Nephron (organoid): ENCODE data around the gene CUX1.
"Not testable (repeated sequence)": the region's sequence is repeated elsewhere in the genome, so short reads cannot be mapped to it uniquely, and the experiment has no call there.

Experiments
- H3K27ac Mint-ChIP-seq, 3 experiments: 2 replicates each; pipeline ENCODE4 v1.8.0; 2020; ENCODE audit warnings: mixed read lengths in 3 of 3, mild to moderate bottlenecking in 2 of 3, moderate library complexity in 1 of 3
- H3K27me3 Mint-ChIP-seq: 2 replicates; pipeline ENCODE4 v1.8.0; 2021; ENCODE audit warnings: low read depth, mild to moderate bottlenecking, moderate library complexity, mixed read lengths
- H3K36me3 Mint-ChIP-seq: 2 replicates; pipeline ENCODE4 v1.8.0; 2020; ENCODE audit warnings: low read depth, mixed read lengths
- H3K4me1 Mint-ChIP-seq: 2 replicates; pipeline ENCODE4 v1.8.0; 2020; ENCODE audit warnings: mixed read lengths
- H3K4me3 Mint-ChIP-seq, 3 experiments: 2 replicates each; pipeline ENCODE4 v1.8.0; 2020; ENCODE audit warnings: mild to moderate bottlenecking in 3 of 3, mixed read lengths in 3 of 3, moderate library complexity in 2 of 3
- H3K9me3 Mint-ChIP-seq: 2 replicates; pipeline ENCODE4 v1.8.0; 2020; ENCODE audit warnings: mixed read lengths
- CTCF ChIP-seq, 3 experiments: fragments of 200-600 bp; sonication (generic); IDR thresholded peaks; one replicate each; pipeline ENCODE4 v1.5.0; 2021; ENCODE audit warnings: antibody characterized with exemption in 3 of 3; ENCODE audit not compliant: unreplicated experiment in 3 of 3

CUX1 gene

GRCh38 chr7:102175423-102176170 is 358.2 kb downstream of the CUX1 start:
- Mint-ChIP-seq H3K27ac (no peak overlapping the region), H3K36me3 (peaks cover 59% of the 10 kb centered on the region), H3K27me3 (no peaks in the 10 kb centered on the region), H3K9me3 (no peaks in the 10 kb centered on the region), H3K4me3 (no peak overlapping the region), H3K4me1 (peaks cover 16% of the 10 kb centered on the region)
- no peak for TF ChIP-seq CTCF (IDR thresholded peaks at IDR 0.05; ENCODE audit: unreplicated experiment in 3 of 3)

DNA sequence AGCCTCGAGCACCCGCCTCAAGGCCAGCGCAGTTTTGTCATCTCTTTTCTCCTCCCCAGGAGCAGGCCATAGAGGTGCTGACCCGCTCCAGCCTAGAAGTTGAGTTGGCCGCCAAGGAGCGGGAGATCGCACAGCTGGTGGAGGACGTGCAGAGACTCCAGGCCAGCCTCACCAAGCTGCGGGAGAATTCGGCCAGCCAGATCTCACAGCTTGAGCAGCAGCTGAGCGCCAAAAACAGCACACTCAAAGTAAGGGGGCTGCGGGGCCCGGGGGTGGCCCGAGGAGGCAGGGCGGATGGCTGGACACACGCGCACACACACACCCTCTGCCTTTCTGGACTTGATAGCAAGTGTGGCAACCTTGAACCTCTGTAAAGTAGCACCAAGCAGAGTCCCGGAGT is 361.0 kb downstream of the CUX1 start:
- peaks cover 22% of the 10 kb centered on the region for H3K4me1 Mint-ChIP-seq
- H3K36me3 Mint-ChIP-seq = peaks cover 65% of the 10 kb centered on the region
- no peak overlapping the region for H3K4me3 Mint-ChIP-seq
- H3K9me3 Mint-ChIP-seq = no peaks in the 10 kb centered on the region
- H3K27me3 Mint-ChIP-seq = no peaks in the 10 kb centered on the region
- no peak overlapping the region for H3K27ac Mint-ChIP-seq
- no peak for TF ChIP-seq CTCF (IDR thresholded peaks at IDR 0.05; ENCODE audit: unreplicated experiment in 3 of 3)

DNA sequence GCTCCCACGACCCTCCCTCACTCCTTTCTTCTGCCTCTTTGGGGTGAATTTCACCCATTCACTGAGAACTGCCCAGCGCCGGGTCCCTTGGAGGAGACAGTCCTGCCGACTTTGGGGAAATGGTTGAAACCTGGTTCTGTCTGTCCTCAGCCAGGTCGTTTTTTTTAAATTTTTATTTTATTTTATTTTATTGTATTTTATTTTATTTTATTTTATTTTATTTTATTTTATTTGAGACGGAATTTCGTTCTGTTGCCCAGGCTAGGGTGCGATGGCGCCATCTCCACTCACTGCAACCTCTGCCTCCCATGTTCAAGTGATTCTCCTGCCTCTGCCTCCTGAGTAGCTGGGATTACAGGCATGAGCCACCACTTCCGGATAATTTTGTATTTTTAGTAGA is 363.3 kb downstream of the CUX1 start:
- Mint-ChIP-seq H3K4me3 (no peak overlapping the region), H3K9me3 (no peaks in the 10 kb centered on the region), H3K4me1 (peaks cover 14% of the 10 kb centered on the region), H3K27ac (no peak overlapping the region), H3K36me3 (peaks cover 64% of the 10 kb centered on the region), H3K27me3 (no peaks in the 10 kb centered on the region)
- no peak for TF ChIP-seq CTCF (IDR thresholded peaks at IDR 0.05; ENCODE audit: unreplicated experiment in 3 of 3)

GRCh38 chr7:102181517-102181916 is 364.1 kb downstream of the CUX1 start:
- Mint-ChIP-seq H3K27ac (no peak overlapping the region), H3K27me3 (no peaks in the 10 kb centered on the region), H3K9me3 (no peaks in the 10 kb centered on the region), H3K36me3 (peaks cover 65% of the 10 kb centered on the region), H3K4me1 (peaks cover 8% of the 10 kb centered on the region), H3K4me3 (no peak overlapping the region)
- no peak for TF ChIP-seq CTCF (IDR thresholded peaks at IDR 0.05; ENCODE audit: unreplicated experiment in 3 of 3)

DNA sequence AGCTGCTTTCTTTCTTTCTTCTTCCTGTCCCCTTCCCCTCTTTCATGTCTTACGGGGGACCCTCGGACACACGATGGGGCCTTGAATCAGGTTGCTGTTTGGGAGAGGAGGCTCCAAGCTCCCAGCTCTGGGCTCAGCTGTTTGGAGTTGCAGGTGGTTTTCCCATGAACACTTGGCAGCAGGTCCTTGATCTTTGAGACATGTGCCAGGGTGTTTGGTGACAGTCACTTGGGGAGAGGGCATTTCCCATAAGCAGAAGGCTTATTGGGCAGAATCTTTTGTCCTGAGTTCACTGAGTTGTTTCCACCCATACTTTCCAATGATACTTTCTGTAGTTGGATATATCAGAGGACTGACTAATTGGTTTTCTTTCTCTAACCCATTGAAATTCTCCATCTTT is 364.6 kb downstream of the CUX1 start:
- Mint-ChIP-seq H3K9me3 (no peaks in the 10 kb centered on the region), H3K27me3 (no peaks in the 10 kb centered on the region), H3K4me3 (no peak overlapping the region), H3K4me1 (peaks cover 8% of the 10 kb centered on the region), H3K27ac (no peak overlapping the region), H3K36me3 (peaks cover 67% of the 10 kb centered on the region)
- no peak for TF ChIP-seq CTCF (IDR thresholded peaks at IDR 0.05; ENCODE audit: unreplicated experiment in 3 of 3)

GRCh38 chr7:102183848-102184247 is 366.4 kb downstream of the CUX1 start:
- not testable (repeated sequence) for H3K27ac Mint-ChIP-seq, H3K4me1 Mint-ChIP-seq, H3K27me3 Mint-ChIP-seq, H3K9me3 Mint-ChIP-seq, H3K4me3 Mint-ChIP-seq
- H3K36me3 Mint-ChIP-seq = peaks cover 55% of the 10 kb centered on the region
